NCI-H1105 (cell line): ENCODE measurements around the gene COL6A3.

Experiments
- DNase-seq: peaks from one replicate; lab custom pipeline; 2025; lab: John Stamatoyannopoulos, UW

Gene COL6A3

DNA sequence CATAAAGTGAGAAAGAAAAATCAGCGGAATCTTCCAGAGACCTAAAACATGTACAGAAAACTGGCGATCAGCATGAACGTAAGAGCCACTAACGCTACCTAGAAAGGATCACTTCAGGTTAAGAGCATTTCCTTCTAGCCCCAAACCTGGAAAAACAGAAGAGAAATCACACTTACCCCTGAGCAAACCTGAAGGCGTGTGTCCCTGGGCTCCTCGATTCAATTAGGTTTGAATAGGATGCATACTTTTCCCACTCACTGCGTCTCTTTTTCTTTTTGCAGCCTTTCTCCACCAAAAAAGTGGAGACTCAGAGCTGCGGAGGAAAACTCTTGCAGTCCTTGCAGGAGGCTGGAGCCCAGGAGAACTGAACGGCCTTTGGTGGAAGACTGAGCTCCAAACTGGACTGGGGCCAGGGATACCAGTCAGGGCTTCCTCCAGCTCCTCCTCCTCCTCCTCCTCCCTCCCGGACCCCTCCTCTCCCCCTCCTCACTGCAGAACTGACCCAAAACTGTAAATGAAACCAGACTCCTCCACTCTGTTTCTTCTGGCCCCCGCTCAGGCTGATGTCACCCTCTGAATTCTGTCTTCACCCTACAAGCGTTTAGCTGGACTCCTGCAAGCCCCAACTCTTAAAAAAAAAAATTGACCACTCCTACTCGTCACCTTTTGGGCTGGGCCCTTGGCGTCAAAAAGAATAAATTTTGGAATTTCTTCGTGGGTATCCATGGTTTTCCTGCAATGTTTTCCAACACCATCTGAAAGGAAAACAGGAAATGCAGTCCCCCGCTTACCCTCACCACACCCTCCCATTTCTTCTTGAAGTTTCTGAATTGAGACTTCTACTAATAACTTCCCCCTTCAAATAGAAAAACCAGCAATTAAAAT is at the start of gene COL6A3:
TSS of gene COL6A3 (minus strand) at position 388 of the 885 bp plus-strand sequence. CDS start 17,347 bp downstream, outside the sequence.
- no peak for DNase-seq

- DNase-seq, result no peak
These were observed 45.8 kb upstream of the COL6A3 start for GRCh38 chr2:237459741-237460174.

DNA sequence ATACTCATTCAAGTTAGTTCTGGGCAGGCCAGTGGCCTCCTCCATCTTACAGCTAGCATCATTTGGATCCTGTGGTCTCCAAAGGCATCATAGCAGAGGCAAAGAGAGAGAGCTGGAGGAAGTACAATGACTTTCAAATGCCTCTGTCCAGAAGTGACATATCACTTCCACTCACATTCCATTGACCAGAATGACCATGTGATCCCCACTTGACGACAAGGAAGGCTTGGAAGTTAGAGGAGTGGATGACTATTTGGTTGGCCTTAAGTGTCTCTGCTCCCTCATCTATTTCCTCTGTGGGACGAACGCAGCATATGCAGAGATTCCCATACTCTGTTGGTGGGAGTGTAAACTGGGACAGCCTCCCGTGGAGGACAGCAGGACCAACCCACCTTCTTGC is 45.3 kb upstream of the COL6A3 start:
- DNase-seq, result no peak

DNA sequence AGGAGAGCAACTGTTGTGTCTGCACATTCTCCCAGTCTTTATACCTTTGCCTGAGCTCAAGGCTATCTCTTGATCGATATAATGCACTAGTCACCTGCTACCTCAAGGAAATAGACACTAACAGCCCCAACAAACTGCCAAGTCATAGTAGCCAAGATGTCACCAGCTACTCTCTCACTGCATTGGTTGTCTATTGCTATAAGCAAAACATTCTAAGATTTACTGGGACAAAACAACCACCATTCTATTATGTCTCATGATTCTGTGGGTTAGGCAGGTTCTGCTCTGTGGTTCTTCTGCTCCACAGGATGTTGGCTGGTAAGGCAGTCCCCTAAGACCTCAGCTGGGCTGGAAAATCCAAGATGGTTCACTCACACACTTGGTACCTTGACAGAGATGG is 44.6 kb upstream of the COL6A3 start:
- DNase-seq, result no peak

DNA sequence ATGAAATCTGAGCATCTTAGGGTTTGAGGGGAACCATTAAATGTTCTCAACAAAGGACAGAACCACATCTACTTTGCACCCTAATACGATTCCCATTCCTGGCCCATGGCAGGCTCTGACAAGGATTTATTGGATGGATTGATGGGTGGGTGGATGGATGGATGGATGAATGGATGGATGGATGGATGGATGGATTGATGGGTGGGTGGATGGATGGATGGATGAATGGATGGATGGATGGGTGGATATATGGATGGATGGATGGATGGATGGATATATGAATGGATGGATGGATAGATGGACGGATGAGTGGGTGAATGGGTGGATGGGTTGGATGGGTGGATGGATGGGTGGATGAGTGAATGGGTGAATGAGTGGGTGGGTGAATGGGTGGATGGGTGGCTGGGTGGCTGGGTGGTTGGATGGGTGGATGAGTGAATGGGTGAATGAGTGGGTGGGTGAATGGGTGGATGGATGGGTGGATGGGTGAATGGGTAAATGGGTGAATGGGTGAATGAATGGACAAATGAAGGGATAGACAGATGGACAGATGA is 43.5 kb upstream of the COL6A3 start:
- DNase-seq, result no peak

GRCh38 chr2:237456200-237456843 is 42.4 kb upstream of the COL6A3 start:
- no peak for DNase-seq

DNA sequence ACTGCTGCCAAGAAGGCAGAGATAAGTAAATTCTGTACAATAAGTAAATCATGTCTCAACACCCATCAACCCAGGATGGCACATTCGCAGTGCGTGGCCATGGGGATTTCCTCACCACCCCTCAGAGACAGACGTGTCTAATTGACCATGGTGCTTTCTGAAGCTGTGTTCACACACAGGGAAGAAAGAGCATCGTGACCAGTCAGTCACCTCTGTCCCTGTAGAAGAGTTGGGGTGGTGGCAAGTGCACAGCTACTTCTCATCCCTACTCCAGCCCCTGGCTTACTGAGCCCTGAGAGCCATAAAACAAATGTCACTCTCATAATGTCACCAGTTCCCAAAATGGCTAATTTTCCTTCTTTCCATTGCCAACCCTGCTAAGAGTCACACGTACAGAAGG is 41.8 kb upstream of the COL6A3 start:
- no peak for DNase-seq

GRCh38 chr2:237453671-237454070 is 39.7 kb upstream of the COL6A3 start:
- no peak for DNase-seq

DNA sequence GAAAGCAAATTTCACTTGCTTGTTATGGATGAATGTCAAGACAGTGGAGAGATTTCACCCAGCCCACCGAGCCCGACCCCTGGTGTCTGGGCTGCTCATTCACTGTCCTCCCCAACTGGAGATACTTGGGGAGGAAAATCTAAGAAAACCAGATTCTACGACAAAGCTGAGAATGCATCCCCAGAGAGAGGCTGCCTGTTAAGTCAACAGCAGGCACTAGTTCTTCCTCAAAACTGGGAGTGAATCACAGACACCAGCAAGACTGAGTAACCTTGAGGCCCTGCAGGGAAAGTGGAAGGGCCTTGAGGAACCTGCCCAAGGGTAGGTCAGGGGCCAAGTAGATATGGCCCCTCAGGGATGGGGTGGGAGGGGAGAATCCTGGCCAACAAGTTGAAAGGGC is 38.9 kb upstream of the COL6A3 start:
- no peak for DNase-seq

GRCh38 chr2:237451643-237452469 is 37.9 kb upstream of the COL6A3 start:
- no peak for DNase-seq

- no peak for DNase-seq
These were observed 36.6 kb upstream of the COL6A3 start for GRCh38 chr2:237450583-237450982.

GRCh38 chr2:237450108-237450507 is 36.1 kb upstream of the COL6A3 start:
- DNase-seq, result no peak

- DNase-seq, result no peak
These were observed 35.4 kb upstream of the COL6A3 start for GRCh38 chr2:237449193-237449881.

- no peak for DNase-seq
These were observed 34.7 kb upstream of the COL6A3 start for GRCh38 chr2:237448626-237449025.

DNA sequence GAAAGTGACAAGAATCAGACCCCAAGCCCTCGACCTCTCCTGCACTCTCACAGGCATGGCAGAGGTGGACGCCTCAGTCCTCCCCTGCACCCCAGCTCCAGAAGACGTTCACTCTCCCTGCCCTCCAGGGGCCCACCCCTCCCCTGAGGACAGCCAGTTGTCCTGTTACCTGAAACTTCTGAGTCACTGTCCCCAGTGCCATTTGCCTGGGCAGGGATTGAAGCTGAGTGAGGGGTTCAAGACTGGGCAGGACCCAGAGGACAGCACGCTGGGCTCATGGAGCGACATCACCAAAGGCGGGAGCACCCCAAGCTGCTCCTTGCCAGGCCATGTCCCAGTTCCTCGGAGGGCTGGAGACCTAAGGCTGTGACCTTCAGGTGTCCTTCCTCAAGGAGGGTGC is 34.2 kb upstream of the COL6A3 start:
- no peak for DNase-seq

GRCh38 chr2:237447496-237447895 is 33.5 kb upstream of the COL6A3 start:
- DNase-seq, result no peak

DNA sequence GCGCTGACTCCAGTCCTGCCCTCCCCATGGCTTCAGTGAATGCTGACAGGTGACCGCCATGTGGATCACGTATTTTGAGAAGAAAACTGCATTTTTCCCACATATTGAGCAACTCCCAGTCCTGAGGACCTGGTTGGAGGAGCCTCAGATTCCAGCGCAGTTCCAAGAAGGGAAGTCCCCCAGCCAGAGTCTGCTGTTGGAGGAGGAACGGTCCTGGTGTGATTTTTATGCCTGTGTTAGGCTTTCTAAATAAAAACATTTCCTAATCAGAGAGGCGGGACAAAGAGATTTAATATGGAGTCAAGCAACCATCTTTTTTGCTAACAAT is 32.3 kb upstream of the COL6A3 start:
- DNase-seq, result no peak

- DNase-seq, result no peak
These were observed 31.8 kb upstream of the COL6A3 start for GRCh38 chr2:237445611-237446337.

- DNase-seq, result no peak
These were observed 30.1 kb upstream of the COL6A3 start for GRCh38 chr2:237444071-237444470.

DNA sequence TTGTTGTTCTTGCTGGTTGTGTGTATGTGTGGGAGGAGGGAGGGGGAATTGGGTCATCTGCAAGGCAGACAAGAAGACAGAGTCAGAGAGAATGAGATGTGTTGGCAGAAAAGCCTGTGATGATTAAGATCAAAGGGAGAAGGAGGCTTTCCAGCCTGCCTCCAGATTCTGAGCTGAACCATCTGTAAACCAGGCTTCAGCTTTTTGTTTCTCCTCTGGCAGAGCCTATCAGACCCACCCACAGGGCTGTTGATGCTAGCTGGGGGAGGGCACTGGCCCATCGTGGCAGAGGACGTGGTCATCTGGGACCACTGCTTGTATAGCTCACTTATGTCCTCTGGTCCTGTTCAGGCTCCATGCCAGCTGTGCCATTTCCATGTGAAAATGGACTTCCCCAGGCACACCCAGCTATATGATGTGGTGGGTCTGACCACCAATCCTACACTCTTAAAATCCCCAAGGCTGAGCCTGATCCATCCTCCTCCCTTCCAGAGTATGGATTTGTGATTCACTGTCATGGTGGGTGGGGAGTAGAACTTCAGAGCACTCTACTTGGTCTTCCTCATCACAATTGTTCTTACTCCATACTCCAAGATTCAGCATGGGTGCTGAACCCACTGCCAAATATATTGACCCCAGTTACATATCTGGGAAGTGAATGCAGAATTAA is 27.8 kb upstream of the COL6A3 start:
- no peak for DNase-seq
